Stimulated activated CD8-positive, alpha-beta memory T cell treated with anti-CD3 and anti-CD28 coated beads, Interleukin-12 subunit alpha, Interleukin-12 subunit beta, amount 100 ng/mL, for 24 hours (primary cell): ENCODE results near the gene RPS23.

Source experiments
- DNase-seq: peaks from one replicate; pipeline ENCODE4 v3.0.0-alpha.2; 2020; ENCODE audit errors: extremely low read depth

Gene RPS23

DNA sequence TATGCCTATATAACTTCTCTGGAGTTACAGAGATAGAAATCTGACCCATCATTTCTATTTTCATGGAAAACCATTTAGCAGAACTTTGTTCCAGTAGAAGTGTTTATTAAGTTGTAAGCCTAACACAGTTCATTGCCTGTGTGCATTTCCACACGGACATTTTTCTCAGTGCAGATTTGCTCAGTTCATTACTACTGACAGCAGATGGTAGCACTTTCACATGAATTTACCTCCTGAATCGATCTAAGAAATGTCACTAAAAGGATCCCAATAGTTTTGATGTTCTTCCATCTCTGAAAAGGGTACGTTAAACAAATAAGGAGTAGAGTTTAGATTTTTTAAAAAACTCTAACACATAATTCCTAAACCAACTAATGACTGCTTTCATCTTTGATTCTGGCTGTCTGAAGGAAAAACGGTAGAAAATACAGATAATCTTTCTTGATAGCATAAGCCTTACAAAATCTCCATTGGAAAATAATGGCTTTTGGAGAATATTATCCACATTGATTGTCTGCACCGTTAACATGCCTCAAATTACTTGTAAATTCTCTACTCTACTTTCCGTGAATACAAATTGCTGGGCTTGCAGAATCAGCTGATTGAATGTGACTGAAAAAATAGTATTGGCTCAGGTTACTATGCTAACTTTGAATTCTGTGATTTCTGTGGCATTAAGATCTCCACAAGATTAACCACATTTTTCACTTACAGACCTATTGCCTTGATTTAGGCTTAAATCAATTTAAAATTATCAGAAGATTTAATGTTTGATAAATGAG is 33.1 kb downstream of the RPS23 start:
- no peak for DNase-seq

GRCh38 chr5:82244151-82244550 is 34.0 kb downstream of the RPS23 start:
- DNase-seq, result no peak

- DNase-seq, result no peak
Observed at GRCh38 chr5:82234885-82235284, 43.3 kb downstream of the RPS23 start.

DNA sequence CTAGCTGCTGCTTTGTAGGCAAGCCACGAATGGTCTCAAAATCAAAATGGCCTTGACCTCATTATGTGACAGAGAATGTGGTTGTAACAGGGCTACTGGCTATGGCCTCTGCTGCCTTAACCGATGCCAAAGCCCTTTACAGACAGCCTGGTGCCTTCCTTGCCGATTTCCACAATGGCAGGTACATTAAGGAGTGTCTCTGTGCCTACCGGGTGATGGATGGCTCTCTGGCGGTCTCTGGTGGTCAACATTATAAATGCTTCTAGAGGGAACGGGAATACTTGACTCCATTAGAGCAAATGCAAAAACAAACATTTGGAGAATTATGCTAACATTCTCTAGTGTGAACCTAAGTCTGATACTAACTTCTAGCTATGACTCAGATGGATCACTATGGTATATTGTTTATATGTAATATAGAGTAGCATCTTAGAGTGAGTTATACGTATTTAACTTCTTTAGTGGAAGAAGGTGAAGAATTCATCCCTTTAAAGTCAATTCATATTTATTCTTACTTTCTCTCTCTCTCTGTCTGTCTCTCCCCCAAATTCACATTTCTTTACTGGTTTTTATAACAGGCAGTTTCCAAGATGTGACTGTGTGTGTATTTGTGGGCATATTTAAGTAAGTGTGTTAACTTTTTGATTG is 52.5 kb downstream of the RPS23 start:
- peak; percentile 7 for DNase-seq
